ENCODE results near the gene PPCDC. TPM values are rescaled to one million over a fixed set of nuclear protein-coding genes. Genes with fewer than 3 reads are reported as not detected.

The PPCDC gene
- total and polyA plus RNA-seq, 4 donors, result 7.4 to 9.3 (median 8.4) TPM

GRCh38 chr15:74978503-74978902 lies 44.9 kb upstream of the PPCDC start:
- WGBS, result 38% methylated on average over 3 of the region's 3 CpGs
- H3K27me3 ChIP-seq (ENCODE audit: control insufficient read depth in 4 of 4, insufficient read depth in 4 of 4, low read length in 3 of 4), result no peaks in the 10 kb centered on the region
- H3K36me3 ChIP-seq (ENCODE audit: control insufficient read depth in 4 of 4, insufficient read depth in 3 of 4, low read depth in 1 of 4, low read length in 3 of 4), result no peaks in the 10 kb centered on the region
- no peak for DNase-seq (ENCODE audit: low spot score)
- H3K9ac ChIP-seq (ENCODE audit: low read depth in 1 of 2, low read length in 2 of 2), result no peak overlapping the region
- H3K27ac ChIP-seq (ENCODE audit: low read depth in 1 of 2, low read length in 2 of 2), result no peak overlapping the region
- H3K9me3 ChIP-seq (ENCODE audit: control insufficient read depth in 4 of 4, low read length in 3 of 4), result no peaks in the 10 kb centered on the region
- TF ChIP-seq NR2F2 (IDR thresholded peaks at IDR 0.05), result no peak
- TF ChIP-seq FOXA1 (IDR thresholded peaks at IDR 0.05), result no peak
- TF ChIP-seq JUND (IDR thresholded peaks at IDR 0.05), result no peak
- no peak for TF ChIP-seq CTCF (IDR thresholded peaks at IDR 0.05; ENCODE audit: low read depth, low read length, missing input control)
- TF ChIP-seq FOXA2 (IDR thresholded peaks at IDR 0.05), result no peak
- TF ChIP-seq EGR1 (IDR thresholded peaks at IDR 0.05; ENCODE audit: low read depth in 2 of 2), result no peak
- no peak for TF ChIP-seq YY1 (IDR thresholded peaks at IDR 0.05)
- TF ChIP-seq TAF1 (conservative IDR thresholded peaks at IDR 0.05), result no peak
- no peak for TF ChIP-seq HNF4G (IDR thresholded peaks at IDR 0.05)
- no peak for TF ChIP-seq MAX (IDR thresholded peaks at IDR 0.05)
- no peak for TF ChIP-seq SP1 (IDR thresholded peaks at IDR 0.05)
- H3K4me1 ChIP-seq (ENCODE audit: control insufficient read depth in 4 of 4, insufficient read depth in 4 of 4, low read length in 3 of 4), result no peaks in the 10 kb centered on the region
- no peak overlapping the region for H3K4me3 ChIP-seq (ENCODE audit: low read depth in 1 of 3, low read length in 3 of 3)

DNA sequence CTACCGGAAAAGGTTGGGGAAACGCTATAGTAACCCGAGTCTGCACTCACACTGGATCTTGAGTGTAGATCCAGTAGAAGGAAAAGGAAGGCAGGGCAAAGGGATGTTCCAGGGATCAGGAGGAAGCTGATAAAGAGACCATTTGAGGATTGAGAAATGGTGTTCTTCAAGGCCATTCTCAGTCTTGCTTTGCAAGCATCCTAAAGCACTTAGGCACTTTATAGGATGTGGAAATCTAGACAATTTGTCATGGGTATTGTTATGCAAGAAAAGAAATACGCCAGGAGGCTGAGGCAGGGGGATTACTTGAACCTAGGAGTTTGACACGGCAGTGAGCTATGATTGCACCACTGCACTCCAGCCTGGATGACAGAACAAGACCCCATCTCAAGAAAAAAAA lies 41.2 kb upstream of the PPCDC start:
- Histone ChIP-seq H3K9me3 (ENCODE audit: control insufficient read depth in 4 of 4, low read length in 3 of 4) (no peaks in the 10 kb centered on the region), H3K9ac (ENCODE audit: low read depth in 1 of 2, low read length in 2 of 2) (no peak overlapping the region), H3K4me3 (ENCODE audit: low read depth in 1 of 3, low read length in 3 of 3) (no peak overlapping the region), H3K27me3 (ENCODE audit: control insufficient read depth in 4 of 4, insufficient read depth in 4 of 4, low read length in 3 of 4) (peaks cover 0 to 4% (median 0%) of the 10 kb centered on the region in 4 donors), H3K27ac (ENCODE audit: low read depth in 1 of 2, low read length in 2 of 2) (no peak overlapping the region), H3K36me3 (ENCODE audit: control insufficient read depth in 4 of 4, insufficient read depth in 3 of 4, low read depth in 1 of 4, low read length in 3 of 4) (no peaks in the 10 kb centered on the region), H3K4me1 (ENCODE audit: control insufficient read depth in 4 of 4, insufficient read depth in 4 of 4, low read length in 3 of 4) (no peaks in the 10 kb centered on the region)
- WGBS, result 74% methylated on average over 5 of the region's 5 CpGs
- no peak for DNase-seq (ENCODE audit: low spot score)
- TF ChIP-seq JUND (IDR thresholded peaks at IDR 0.05) (no peak), ATF3 (IDR thresholded peaks at IDR 0.05) (no peak), NR2F2 (IDR thresholded peaks at IDR 0.05) (peak; percentile 64), CTCF (IDR thresholded peaks at IDR 0.05; ENCODE audit: low read depth, low read length, missing input control) (no peak)

DNA sequence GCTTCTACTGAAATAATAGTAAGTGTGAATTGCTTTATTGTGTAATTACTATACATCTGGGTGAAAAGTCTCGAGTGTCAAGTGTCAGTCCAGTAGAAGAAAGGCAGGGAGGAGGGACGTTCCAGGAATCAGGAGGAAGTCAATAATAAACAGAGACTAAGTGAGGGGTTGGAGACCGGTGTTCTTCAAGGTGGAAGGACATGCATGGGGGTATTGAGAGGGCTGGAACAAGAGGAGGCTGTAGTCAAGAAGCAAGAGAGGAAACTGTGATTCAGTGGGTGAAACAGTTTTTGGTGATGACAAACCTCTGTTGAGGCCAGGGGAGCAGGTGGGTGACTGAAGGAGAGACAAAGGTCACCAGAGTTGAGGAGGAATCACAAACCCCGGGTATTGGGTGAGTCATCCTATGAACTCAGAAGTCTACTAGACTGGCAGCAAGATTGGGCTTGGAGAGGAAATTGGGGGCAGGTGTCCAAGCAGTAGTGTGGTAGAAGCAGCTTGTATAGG lies 39.6 kb upstream of the PPCDC start:
- Histone ChIP-seq H3K4me3 (ENCODE audit: low read depth in 1 of 3, low read length in 3 of 3) (no peak overlapping the region), H3K36me3 (ENCODE audit: control insufficient read depth in 4 of 4, insufficient read depth in 3 of 4, low read depth in 1 of 4, low read length in 3 of 4) (no peaks in the 10 kb centered on the region), H3K27ac (ENCODE audit: low read depth in 1 of 2, low read length in 2 of 2) (no peak overlapping the region), H3K9me3 (ENCODE audit: control insufficient read depth in 4 of 4, low read length in 3 of 4) (no peaks in the 10 kb centered on the region), H3K9ac (ENCODE audit: low read depth in 1 of 2, low read length in 2 of 2) (no peak overlapping the region), H3K4me1 (ENCODE audit: control insufficient read depth in 4 of 4, insufficient read depth in 4 of 4, low read length in 3 of 4) (no peaks in the 10 kb centered on the region), H3K27me3 (ENCODE audit: control insufficient read depth in 4 of 4, insufficient read depth in 4 of 4, low read length in 3 of 4) (peaks cover 0 to 4% (median 0%) of the 10 kb centered on the region in 4 donors)
- no peak for DNase-seq (ENCODE audit: low spot score)
- WGBS, result 30% methylated on average over 4 of the region's 4 CpGs
- TF ChIP-seq, protein P1, sequence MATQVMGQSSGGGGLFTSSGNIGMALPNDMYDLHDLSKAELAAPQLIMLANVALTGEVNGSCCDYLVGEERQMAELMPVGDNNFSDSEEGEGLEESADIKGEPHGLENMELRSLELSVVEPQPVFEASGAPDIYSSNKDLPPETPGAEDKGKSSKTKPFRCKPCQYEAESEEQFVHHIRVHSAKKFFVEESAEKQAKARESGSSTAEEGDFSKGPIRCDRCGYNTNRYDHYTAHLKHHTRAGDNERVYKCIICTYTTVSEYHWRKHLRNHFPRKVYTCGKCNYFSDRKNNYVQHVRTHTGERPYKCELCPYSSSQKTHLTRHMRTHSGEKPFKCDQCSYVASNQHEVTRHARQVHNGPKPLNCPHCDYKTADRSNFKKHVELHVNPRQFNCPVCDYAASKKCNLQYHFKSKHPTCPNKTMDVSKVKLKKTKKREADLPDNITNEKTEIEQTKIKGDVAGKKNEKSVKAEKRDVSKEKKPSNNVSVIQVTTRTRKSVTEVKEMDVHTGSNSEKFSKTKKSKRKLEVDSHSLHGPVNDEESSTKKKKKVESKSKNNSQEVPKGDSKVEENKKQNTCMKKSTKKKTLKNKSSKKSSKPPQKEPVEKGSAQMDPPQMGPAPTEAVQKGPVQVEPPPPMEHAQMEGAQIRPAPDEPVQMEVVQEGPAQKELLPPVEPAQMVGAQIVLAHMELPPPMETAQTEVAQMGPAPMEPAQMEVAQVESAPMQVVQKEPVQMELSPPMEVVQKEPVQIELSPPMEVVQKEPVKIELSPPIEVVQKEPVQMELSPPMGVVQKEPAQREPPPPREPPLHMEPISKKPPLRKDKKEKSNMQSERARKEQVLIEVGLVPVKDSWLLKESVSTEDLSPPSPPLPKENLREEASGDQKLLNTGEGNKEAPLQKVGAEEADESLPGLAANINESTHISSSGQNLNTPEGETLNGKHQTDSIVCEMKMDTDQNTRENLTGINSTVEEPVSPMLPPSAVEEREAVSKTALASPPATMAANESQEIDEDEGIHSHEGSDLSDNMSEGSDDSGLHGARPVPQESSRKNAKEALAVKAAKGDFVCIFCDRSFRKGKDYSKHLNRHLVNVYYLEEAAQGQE (IDR thresholded peaks at IDR 0.05), result no peak
- TF ChIP-seq HNF4G (IDR thresholded peaks at IDR 0.05) (no peak), FOXA2 (IDR thresholded peaks at IDR 0.05) (no peak), FOXA1 (IDR thresholded peaks at IDR 0.05) (no peak), SP1 (IDR thresholded peaks at IDR 0.05) (no peak), GABPA (IDR thresholded peaks at IDR 0.05 in 1 of 2, conservative IDR thresholded peaks at IDR 0.05 in 1 of 2) (no peak)
- TF ChIP-seq, protein P2, sequence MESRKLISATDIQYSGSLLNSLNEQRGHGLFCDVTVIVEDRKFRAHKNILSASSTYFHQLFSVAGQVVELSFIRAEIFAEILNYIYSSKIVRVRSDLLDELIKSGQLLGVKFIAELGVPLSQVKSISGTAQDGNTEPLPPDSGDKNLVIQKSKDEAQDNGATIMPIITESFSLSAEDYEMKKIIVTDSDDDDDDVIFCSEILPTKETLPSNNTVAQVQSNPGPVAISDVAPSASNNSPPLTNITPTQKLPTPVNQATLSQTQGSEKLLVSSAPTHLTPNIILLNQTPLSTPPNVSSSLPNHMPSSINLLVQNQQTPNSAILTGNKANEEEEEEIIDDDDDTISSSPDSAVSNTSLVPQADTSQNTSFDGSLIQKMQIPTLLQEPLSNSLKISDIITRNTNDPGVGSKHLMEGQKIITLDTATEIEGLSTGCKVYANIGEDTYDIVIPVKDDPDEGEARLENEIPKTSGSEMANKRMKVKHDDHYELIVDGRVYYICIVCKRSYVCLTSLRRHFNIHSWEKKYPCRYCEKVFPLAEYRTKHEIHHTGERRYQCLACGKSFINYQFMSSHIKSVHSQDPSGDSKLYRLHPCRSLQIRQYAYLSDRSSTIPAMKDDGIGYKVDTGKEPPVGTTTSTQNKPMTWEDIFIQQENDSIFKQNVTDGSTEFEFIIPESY (IDR thresholded peaks at IDR 0.05), result no peak
